IPS-NIHi11 (cell line): ENCODE measurements around the gene KLHL36.
A peak's percentile ranks its signal among the peaks of the same experiment; 100 is the strongest.

Experiments used
- DNase-seq: peaks from one replicate; pipeline ENCODE4 v3.0.0; 2012; ENCODE audit warnings: mixed read lengths, low spot score

KLHL36 gene

GRCh38 chr16:84647828-84648594, at the start of gene KLHL36:
TSS of gene KLHL36 (plus strand) at chr16:84648511. CDS start at chr16:84650868, 2,357 bp downstream.
- peak; percentile 98 for DNase-seq

- peak; percentile 68 for DNase-seq
Observed at GRCh38 chr16:84599521-84600202, 48.6 kb upstream of the KLHL36 start.

DNA sequence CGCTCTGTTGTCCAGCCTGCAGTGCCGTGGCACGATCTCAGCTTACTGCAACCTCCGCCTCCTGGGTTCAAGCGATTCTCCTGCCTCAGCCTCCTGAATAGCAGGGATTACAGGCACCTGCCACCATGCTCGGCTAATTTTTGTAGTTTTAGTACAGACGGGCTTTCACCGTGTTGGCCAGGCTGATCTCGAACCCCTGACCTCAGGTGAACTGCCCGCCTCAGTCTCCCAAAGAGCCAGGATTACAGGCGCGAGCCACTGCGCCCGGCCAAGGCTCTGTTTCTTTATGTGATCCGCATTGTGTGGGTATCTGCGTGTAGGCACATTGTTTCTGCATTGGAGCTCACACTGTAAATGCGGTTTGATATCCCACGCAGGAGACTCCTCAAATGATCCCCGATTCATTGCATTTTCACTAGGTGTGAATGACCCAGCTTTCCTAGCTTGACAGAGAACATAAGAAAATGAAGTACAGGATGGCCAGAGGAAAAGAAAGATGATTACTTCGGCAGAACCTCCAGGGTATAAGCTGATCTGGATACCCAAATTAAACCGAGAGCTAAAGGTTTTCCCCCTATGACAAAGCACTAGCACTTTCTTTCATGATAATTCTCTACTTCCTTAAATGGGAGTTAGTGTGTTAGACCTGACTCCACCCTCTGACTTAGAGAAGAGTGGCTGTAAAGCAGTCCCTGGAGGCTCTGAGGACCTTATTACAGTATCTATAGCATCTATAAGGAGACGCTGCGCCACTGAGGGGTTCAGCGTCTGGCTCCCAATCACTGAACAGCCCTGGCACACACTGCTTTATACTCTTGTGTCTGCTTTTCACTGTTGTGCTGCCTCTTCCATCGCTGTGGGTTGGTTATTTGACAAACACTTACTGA, 47.7 kb upstream of the KLHL36 start:
- no peak for DNase-seq

DNA sequence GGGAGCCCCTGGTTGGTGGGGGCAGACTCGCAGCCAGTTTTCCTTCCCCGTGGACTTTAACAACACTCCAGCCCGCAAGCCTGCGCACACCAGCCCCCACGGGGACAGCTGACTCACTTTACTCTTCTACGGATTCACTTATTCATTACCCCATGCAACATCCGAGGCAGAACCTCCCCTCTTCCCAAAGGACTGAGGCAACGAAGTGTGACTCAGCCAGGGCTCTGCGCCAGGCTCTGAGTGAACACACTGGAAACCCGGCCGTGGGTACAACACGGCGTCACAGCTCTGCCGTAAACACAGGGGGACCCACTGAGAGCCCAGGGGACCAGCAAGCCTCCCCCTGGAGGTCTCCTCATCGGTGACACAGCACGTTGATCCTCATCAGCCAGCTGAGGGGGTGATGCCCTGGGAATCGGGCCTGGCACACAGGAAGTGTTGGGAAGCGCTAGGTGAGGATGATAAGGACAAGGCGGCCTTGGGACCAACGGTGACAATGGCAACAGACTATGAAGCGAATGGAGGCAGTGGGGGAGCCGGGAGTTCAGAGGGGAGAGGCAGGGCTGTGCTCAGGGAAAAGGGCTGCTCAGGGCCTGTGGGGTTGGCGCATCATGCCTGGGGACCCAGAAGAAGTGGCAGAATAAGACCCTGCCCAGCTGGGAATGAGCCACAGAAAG, 45.0 kb upstream of the KLHL36 start:
- no peak for DNase-seq

DNA sequence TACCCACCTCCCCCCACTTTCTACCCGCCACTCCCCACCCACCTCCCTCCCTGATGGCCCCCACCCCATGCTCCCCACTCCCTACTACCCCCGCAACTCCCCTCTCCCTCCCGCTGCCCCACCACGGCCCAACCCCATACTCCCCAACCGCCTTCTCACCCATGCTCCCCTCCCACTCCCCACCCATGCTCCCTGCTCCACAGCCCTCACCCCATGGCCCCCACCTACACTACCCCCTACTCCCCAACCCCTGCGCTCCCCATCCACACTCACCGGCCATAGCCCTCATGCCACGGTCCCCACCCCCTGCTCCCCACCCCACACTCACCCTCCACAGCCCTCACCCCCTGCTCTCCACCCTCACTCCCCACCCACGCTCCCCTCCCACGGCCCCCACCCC, 44.4 kb upstream of the KLHL36 start:
- no peak for DNase-seq

GRCh38 chr16:84604477-84605013, 43.8 kb upstream of the KLHL36 start:
- DNase-seq, result no peak

DNA sequence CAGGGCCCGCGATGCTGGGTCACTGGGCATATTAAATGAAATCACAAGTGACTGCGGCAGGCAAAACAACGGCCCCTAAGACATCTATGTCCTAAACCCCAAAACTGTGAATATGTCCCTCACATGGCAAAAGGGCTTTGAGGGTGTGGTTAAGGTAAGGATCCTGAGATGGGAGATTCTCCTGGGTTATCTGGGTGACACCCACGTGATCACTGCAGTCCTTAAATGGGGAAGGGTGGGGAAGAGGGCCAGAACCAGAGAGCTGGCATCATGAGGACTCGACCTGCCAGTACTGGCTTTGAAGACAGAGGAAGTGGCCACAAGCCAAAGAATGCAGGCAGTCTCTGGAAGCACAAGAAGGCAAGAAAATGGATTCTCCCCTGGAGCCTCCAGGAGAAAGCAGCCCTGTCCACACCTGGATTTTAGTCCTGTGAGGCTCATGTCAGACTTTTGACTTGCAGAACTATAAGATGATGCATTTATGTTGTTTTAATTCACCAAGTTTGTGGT, 42.9 kb upstream of the KLHL36 start:
- no peak for DNase-seq

- DNase-seq, result no peak
Observed at GRCh38 chr16:84606081-84606875, 42.0 kb upstream of the KLHL36 start.

GRCh38 chr16:84607061-84607460, 41.2 kb upstream of the KLHL36 start:
- no peak for DNase-seq

DNA sequence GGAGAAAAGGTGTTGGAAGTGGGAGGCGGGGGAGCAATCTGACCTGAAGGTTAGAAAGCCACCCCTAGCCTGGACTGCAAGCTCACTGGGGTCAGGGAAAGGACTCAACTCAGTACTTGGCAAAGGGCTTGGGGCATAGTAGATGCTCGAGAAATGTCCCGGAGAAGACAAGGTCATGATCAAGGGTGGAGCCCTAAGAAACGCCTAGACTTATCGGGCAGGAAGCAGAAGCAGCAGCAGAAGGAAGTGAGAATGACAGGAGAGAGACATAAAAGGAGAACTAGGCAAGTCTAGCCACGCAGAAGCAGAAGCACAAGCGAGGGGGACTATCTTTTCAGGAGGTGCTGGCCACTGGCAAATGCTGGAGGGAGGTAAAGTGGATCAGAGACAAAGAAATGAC, 40.6 kb upstream of the KLHL36 start:
- DNase-seq, result no peak

GRCh38 chr16:84608282-84608681, 40.0 kb upstream of the KLHL36 start:
- DNase-seq, result no peak

DNA sequence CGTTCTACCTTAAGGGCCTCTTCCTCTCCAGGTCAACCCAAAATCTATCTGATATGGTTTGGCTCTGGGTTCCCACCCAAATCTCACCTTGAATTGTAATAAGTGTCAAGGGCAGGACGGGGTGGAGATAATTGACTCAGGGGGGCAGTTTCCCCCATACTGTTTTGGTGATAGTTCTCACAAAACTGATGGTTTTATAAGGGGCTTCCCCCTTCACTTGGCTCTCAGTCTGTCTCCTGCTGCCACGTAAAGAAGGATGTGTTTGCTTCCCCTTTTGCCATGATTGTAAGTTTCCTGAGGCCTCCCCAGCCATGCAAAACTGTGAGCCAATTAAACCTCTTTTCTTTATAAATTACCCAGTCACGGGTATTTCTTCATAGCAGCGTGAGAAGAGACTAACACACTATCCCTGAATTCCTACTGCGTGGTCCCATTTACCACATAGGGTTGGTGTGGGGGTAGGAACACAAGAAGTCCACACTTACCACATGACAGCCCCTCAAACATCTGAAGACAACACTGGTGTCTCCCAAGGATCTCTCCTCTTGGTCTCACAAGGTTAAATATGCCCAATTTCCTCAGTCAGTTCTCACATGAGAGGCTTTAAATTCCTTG, 38.6 kb upstream of the KLHL36 start:
- DNase-seq, result no peak

DNA sequence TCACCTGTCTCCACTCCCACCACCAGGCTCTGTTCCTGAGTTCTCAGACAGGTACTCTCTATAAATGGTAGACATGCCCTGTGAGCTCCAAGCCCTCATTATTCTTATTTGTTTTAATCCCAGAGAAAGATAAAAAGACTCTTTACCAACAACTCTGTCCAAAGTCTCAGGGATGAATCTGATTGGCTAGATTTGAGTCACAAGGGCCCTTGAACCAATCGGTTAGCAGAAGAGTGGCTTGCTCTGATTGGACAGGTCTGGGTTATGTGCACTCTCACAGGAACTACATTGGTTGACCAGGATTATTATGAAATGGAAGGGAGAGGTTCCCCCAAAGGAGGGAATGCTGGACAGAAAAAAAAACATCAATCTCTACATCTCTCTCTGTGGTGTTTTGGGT, 37.9 kb upstream of the KLHL36 start:
- no peak for DNase-seq

- DNase-seq, result no peak
Observed at GRCh38 chr16:84611041-84611440, 37.3 kb upstream of the KLHL36 start.

GRCh38 chr16:84612686-84613085, 35.6 kb upstream of the KLHL36 start:
- no peak for DNase-seq

DNA sequence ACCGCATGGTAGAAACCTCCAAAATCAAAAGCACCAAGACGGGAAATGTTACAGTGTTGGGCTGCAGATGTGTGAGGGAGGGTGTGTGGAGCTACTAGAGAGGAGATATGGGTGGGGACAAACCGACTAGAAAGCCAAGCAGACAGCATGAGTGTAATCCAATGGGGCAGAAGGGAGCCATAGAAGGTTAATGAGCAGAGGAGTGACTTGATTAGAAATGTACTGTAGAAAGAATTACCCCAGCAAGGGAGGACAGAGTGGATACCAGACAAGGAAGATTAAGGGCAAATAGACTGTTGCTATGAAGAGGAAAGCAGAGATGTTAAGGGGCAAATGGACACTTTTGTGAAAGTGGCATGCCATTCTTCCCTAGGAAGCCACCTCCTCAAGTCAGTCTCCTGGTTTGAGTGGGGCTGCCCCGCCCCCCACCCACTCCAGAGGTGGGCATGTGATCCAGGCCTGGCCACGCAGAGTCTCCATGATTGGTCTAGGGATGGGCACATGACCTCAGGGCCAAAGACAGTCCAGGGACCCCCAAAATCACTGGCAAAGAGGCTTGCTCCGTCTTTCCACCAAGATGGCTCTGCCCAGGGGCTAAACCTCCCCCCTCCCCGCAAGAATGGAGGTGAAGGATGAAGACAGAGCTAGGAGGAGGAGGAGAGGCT, 34.8 kb upstream of the KLHL36 start:
- DNase-seq, result no peak

- DNase-seq, result no peak
Observed at GRCh38 chr16:84614073-84614459, 34.2 kb upstream of the KLHL36 start.

GRCh38 chr16:84614623-84614967, 33.7 kb upstream of the KLHL36 start:
- no peak for DNase-seq

- DNase-seq, result no peak
Observed at GRCh38 chr16:84614968-84615813, 33.1 kb upstream of the KLHL36 start.
